Body of pancreas (tissue), 4 donors: ENCODE results near the gene HTR6.

ENCODE experiments used
- CTCF ChIP-seq, 7 experiments: fragments of 450-650 bp in 4 of 7; fragments of 200-600 bp in 3 of 7; sonication (generic) in 3 of 7; IDR thresholded peaks; one replicate each; pipeline ENCODE4 v1.5.1; 2016 to 2019; ENCODE audit warnings: antibody characterized with exemption in 7 of 7
- POLR2A ChIP-seq, 3 donors: fragments of 450-650 bp; IDR thresholded peaks; one replicate each; pipeline ENCODE4 v1.6.1; 2016; ENCODE audit warnings: antibody characterized with exemption in 3 of 3, mild to moderate bottlenecking in 2 of 3

GRCh38 chr1:19617376-19617775 lies 47.3 kb upstream of the HTR6 start:
- TF ChIP-seq CTCF (IDR thresholded peaks at IDR 0.05) (no peak), POLR2A (IDR thresholded peaks at IDR 0.05) (no peak)
